BE2C (cell line): Measurements from ENCODE around the gene TTC28.

Source experiments
- DNase-seq: peaks from one replicate; pipeline ENCODE4 v3.0.0-alpha.2; 2020
- H3K27me3 ChIP-seq: fragments of 250-450 bp; sonication (Bioruptor Pico); 2 replicates; pipeline ENCODE4 v1.5.1; 2020; ENCODE audit warnings: mild to moderate bottlenecking
- H3K36me3 ChIP-seq: fragments of 250-450 bp; sonication (Bioruptor Pico); 2 replicates; pipeline ENCODE4 v1.5.1; 2020; ENCODE audit warnings: mild to moderate bottlenecking
- H3K4me1 ChIP-seq: fragments of 250-450 bp; sonication (Bioruptor Pico); 2 replicates; pipeline ENCODE4 v1.5.1; 2020
- H3K4me3 ChIP-seq: 2 replicates; pipeline ENCODE4 v1.5.1; 2011; ENCODE audit warnings: low read depth, low read length
- H3K9me3 ChIP-seq: fragments of 250-450 bp; sonication (Bioruptor Pico); 2 replicates; pipeline ENCODE4 v1.5.1; 2020
- CTCF ChIP-seq: IDR thresholded peaks from 2 replicates; pipeline ENCODE4 v1.5.1; 2012; ENCODE audit warnings: mild to moderate bottlenecking, low read depth, low read length

The TTC28 gene

GRCh38 chr22:27975381-27976013, 704.1 kb downstream of the TTC28 start:
- H3K27me3 ChIP-seq = no peaks in the 10 kb centered on the region
- peaks cover 6% of the 10 kb centered on the region for H3K4me1 ChIP-seq
- TF ChIP-seq CTCF = no peak
- no peak overlapping the region for H3K4me3 ChIP-seq
- no peaks in the 10 kb centered on the region for H3K9me3 ChIP-seq
- no peak for DNase-seq
- H3K36me3 ChIP-seq = no peaks in the 10 kb centered on the region; the same call in 1 of the 2 replicates

- no peaks in the 10 kb centered on the region for H3K27me3 ChIP-seq
- H3K4me1 ChIP-seq = peaks cover 5% of the 10 kb centered on the region; the same call in 1 of the 2 replicates
- H3K4me3 ChIP-seq = no peak overlapping the region
- no peaks in the 10 kb centered on the region; the same call in 1 of the 2 replicates for H3K36me3 ChIP-seq
- no peaks in the 10 kb centered on the region for H3K9me3 ChIP-seq
- no peak for TF ChIP-seq CTCF
- no peak for DNase-seq
These were observed 705.8 kb downstream of the TTC28 start for GRCh38 chr22:27973846-27974245.

- TF ChIP-seq CTCF = no peak
- DNase-seq = no peak
- no peak overlapping the region for H3K4me3 ChIP-seq
These were observed 706.6 kb downstream of the TTC28 start for GRCh38 chr22:27972732-27973698.

GRCh38 chr22:27971926-27972325, 707.7 kb downstream of the TTC28 start:
- TF ChIP-seq CTCF = no peak
- no peak for DNase-seq
- peaks cover 5% of the 10 kb centered on the region; the same call in 1 of the 2 replicates for H3K4me1 ChIP-seq
- H3K36me3 ChIP-seq = no peaks in the 10 kb centered on the region
- no peaks in the 10 kb centered on the region for H3K27me3 ChIP-seq
- H3K9me3 ChIP-seq = no peaks in the 10 kb centered on the region
- no peak overlapping the region for H3K4me3 ChIP-seq

More at GRCh38 chr22:27972732-27973698, 706.6 kb downstream of the TTC28 start:
- H3K4me1 ChIP-seq = peaks cover 5% of the 10 kb centered on the region; the same call in 1 of the 2 replicates
- H3K27me3 ChIP-seq = no peaks in the 10 kb centered on the region
- no peaks in the 10 kb centered on the region for H3K9me3 ChIP-seq
- no peaks in the 10 kb centered on the region; the same call in 1 of the 2 replicates for H3K36me3 ChIP-seq

- no peak for TF ChIP-seq CTCF
- Histone ChIP-seq H3K36me3 (no peaks in the 10 kb centered on the region), H3K9me3 (no peaks in the 10 kb centered on the region), H3K27me3 (no peaks in the 10 kb centered on the region), H3K4me3 (no peak overlapping the region), H3K4me1 (peaks cover 5% of the 10 kb centered on the region; the same call in 1 of the 2 replicates)
- DNase-seq = no peak
These were observed 708.9 kb downstream of the TTC28 start for GRCh38 chr22:27970596-27971220.
